ENCODE measurements around the gene METTL16. TPM values are rescaled to one million over a fixed set of nuclear protein-coding genes. Genes with fewer than 3 reads are reported as not detected.

Gene METTL16
- total RNA-seq, 1 donor from 2014 or later: 22.6 TPM

DNA sequence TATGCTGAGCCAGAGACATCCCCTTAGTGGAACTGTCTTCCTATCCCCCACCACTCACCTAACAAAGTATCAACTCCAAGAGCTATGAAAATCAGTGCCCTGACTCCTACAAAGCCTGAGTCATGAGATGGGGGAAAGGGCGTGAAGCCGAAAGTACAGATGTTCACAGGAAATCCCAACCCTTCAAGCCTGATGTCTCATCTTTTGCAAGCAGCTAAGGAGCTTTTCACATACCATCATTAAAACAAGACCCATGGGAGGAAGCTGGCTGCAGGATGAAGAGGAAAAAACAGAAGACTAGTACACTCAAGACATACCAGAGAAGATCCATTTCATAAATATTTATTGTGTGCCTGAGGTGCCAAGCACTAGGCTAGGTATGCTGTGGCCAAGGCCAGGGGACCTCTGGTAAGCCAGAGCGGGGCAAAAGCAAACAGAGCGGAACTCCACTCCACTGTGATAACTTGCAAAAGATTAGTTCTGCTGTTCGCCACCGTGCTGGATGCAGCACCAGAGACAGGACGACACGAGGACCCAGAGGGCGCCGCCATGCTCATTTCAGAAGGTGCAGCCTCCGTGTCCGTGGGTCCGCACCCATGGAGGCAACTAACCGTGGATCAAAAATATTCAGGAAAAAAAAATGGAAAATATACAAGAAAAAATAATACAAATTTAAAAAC, 106.3 kb downstream of the METTL16 start:
- H3K4me3 Mint-ChIP-seq (ENCODE audit: unreplicated experiment): no peak overlapping the region
- no peak overlapping the region for H3K27ac Mint-ChIP-seq (ENCODE audit: unreplicated experiment)
- peaks cover 4% of the 10 kb centered on the region for H3K9me3 Mint-ChIP-seq (ENCODE audit: unreplicated experiment)
- DNase-seq: no peak
- TF ChIP-seq, protein P1, sequence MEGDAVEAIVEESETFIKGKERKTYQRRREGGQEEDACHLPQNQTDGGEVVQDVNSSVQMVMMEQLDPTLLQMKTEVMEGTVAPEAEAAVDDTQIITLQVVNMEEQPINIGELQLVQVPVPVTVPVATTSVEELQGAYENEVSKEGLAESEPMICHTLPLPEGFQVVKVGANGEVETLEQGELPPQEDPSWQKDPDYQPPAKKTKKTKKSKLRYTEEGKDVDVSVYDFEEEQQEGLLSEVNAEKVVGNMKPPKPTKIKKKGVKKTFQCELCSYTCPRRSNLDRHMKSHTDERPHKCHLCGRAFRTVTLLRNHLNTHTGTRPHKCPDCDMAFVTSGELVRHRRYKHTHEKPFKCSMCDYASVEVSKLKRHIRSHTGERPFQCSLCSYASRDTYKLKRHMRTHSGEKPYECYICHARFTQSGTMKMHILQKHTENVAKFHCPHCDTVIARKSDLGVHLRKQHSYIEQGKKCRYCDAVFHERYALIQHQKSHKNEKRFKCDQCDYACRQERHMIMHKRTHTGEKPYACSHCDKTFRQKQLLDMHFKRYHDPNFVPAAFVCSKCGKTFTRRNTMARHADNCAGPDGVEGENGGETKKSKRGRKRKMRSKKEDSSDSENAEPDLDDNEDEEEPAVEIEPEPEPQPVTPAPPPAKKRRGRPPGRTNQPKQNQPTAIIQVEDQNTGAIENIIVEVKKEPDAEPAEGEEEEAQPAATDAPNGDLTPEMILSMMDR (IDR thresholded peaks at IDR 0.05; ENCODE audit: partially characterized antibody, unreplicated experiment): no peak
- H3K27me3 Mint-ChIP-seq (ENCODE audit: unreplicated experiment): peaks cover 9% of the 10 kb centered on the region
- no peaks in the 10 kb centered on the region for H3K36me3 Mint-ChIP-seq (ENCODE audit: unreplicated experiment)
- H3K4me1 Mint-ChIP-seq (ENCODE audit: low read depth, unreplicated experiment): peaks cover 11% of the 10 kb centered on the region

DNA sequence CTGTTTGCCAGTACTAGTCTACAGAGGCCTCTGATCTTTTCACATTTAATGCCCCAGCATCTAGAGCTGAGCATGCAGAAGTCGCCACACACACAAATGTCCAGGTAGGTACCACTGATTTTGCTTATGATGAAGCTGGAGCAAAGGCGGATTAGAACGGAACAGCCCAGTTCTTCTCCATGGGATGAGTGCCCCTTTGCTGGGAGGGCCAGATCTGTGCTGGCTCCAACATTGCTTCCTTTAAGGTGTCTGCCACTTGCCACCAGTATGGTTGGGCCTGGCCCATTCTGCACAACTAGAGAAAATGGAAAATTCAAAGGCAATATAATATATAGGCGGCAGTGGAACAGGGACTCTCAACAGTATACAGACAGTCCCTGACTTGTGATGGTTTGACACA, 108.6 kb downstream of the METTL16 start:
- Mint-ChIP-seq H3K4me1 (ENCODE audit: low read depth, unreplicated experiment) (peaks cover 18% of the 10 kb centered on the region), H3K9me3 (ENCODE audit: unreplicated experiment) (peaks cover 8% of the 10 kb centered on the region), H3K36me3 (ENCODE audit: unreplicated experiment) (no peaks in the 10 kb centered on the region), H3K27me3 (ENCODE audit: unreplicated experiment) (peaks cover 14% of the 10 kb centered on the region), H3K4me3 (ENCODE audit: unreplicated experiment) (no peak overlapping the region), H3K27ac (ENCODE audit: unreplicated experiment) (no peak overlapping the region)
- DNase-seq: no peak
- TF ChIP-seq, protein P1 (IDR thresholded peaks at IDR 0.05; ENCODE audit: partially characterized antibody, unreplicated experiment): no peak

DNA sequence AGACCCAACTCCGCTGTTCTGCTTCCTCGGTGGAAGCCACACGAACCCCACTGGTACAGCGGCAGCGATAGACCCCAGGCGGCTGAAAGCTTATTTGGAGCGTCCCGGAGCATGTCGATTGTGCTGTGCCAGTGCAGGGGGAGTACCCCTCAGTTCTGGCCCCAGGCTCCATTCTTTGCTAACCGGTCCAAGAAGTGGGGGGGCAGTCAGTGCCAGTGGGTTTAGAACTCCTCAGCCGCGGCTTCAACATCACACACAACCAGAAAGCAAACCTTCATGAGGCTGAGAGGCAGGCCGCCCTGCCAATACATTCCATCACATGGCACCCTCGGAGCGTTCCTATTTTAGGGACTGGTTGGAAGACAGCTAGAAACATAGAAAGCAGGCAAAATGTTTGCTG, 109.1 kb downstream of the METTL16 start:
- TF ChIP-seq, protein P1 (IDR thresholded peaks at IDR 0.05; ENCODE audit: partially characterized antibody, unreplicated experiment): no peak
- Mint-ChIP-seq H3K27ac (ENCODE audit: unreplicated experiment) (peak overlapping the region; percentile 22), H3K36me3 (ENCODE audit: unreplicated experiment) (no peaks in the 10 kb centered on the region), H3K4me1 (ENCODE audit: low read depth, unreplicated experiment) (peaks cover 19% of the 10 kb centered on the region), H3K4me3 (ENCODE audit: unreplicated experiment) (peak overlapping the region; percentile 82), H3K9me3 (ENCODE audit: unreplicated experiment) (peaks cover 8% of the 10 kb centered on the region), H3K27me3 (ENCODE audit: unreplicated experiment) (peaks cover 14% of the 10 kb centered on the region)
- no peak for DNase-seq

DNA sequence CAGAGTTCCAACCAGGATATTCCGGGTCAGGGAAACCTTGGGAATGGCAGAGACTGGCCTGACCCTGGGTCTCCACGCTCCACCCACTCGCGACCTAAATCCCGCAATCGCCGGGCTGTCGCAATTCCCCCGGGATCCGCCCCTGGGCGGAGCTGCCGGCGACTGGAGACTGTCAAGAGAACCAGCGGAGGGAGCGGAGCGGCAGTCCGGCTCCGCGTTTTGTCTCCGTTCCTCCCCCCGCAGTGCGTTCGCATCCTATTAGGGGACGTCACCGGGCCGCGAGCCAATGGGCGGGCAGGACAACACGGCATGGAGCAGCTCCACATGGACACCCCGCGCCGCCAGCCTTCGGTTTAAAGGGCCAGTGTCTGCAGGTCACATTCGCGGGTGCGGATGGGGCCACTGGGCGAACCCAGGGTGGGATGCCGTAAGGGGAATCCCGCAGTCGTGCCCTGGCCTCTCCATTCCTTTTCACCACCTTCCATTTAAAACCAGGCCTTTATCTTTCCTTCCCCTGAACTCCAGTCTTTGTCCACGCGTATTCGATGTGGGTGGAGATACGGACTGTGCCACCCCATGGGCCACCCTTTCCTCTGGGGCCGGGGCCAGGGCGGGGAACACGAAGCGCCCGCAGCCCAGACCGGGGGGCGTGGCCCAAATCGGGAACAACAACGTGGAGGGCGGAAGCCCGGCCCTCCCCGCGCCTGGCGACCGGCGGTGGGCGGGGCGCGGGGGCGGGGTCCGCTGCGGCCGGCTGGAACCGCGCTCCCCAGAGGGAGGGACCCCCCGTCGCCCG, 110.1 kb downstream of the METTL16 start:
- Mint-ChIP-seq H3K4me1 (ENCODE audit: low read depth, unreplicated experiment) (peaks cover 19% of the 10 kb centered on the region), H3K9me3 (ENCODE audit: unreplicated experiment) (peaks cover 11% of the 10 kb centered on the region), H3K27ac (ENCODE audit: unreplicated experiment) (peak overlapping the region; percentile 94), H3K36me3 (ENCODE audit: unreplicated experiment) (no peaks in the 10 kb centered on the region), H3K27me3 (ENCODE audit: unreplicated experiment) (peaks cover 13% of the 10 kb centered on the region), H3K4me3 (ENCODE audit: unreplicated experiment) (peak overlapping the region; percentile 95)
- DNase-seq: peak; percentile 100
- TF ChIP-seq, protein P1 (IDR thresholded peaks at IDR 0.05; ENCODE audit: partially characterized antibody, unreplicated experiment): no peak

All from glutamatergic neuron (in vitro differentiated cells).